ENCODE measurements around the gene ANKMY1.

ANKMY1 gene

DNA sequence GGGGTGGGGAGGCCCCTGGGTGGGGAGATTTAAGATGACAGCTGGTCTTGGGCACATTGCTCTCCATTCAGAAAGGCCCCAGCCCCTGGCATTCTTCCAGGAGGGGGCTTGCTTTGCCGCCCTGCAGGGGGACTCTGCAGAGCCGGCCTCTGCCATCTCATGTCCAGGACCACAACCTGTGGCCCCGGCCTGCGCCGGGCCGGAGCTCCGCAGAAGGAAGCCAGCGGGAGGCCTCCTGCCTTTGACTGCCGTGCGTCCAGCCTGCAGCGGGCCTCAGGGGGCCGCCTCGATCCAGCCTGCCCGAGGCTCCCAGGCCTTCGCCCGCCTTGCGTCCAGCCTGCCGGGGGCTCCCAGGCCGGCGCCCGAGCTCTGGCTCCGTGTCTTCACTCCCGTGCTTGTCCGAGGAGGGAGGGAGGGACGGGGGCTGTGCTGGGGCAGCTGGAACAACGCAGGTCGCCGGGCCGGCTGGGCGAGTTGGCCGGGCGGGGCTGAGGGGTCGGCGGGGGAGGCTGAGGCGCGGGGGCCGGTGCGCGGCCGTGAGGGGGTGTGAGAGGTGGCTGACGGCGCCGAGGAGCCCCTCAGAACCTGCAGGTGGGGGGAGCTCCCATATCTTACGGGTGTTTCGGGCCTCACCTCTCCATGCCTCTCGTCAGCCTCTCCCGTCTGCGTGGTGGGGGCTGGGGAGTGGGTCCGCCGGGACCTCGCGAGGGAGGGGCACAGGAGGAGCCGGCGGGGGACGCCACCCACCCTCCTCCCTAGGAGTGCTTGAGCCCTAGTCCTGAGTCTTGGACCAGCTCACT is 101.9 kb downstream of the ANKMY1 start:
- DNase-seq: no peak

DNA sequence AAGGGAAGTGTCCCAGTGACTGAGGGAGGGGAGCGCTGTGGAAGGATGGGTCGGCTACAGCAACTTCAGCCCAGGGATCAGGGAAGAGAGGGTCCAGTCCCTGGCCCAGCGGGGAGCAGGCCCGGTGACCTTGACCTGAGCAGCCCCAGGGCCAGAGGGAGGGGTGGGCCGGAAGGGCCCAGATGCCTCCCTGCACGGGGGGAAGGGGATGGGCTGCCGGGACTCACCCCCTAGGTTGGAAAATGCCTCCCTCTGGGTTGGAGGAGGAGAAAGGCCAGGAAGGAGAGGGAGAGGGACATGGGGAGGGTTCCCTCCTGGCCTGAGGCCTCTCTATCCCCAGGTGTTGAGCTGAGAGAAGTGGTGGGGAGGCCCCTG is 102.5 kb downstream of the ANKMY1 start:
- no peak for DNase-seq

DNA sequence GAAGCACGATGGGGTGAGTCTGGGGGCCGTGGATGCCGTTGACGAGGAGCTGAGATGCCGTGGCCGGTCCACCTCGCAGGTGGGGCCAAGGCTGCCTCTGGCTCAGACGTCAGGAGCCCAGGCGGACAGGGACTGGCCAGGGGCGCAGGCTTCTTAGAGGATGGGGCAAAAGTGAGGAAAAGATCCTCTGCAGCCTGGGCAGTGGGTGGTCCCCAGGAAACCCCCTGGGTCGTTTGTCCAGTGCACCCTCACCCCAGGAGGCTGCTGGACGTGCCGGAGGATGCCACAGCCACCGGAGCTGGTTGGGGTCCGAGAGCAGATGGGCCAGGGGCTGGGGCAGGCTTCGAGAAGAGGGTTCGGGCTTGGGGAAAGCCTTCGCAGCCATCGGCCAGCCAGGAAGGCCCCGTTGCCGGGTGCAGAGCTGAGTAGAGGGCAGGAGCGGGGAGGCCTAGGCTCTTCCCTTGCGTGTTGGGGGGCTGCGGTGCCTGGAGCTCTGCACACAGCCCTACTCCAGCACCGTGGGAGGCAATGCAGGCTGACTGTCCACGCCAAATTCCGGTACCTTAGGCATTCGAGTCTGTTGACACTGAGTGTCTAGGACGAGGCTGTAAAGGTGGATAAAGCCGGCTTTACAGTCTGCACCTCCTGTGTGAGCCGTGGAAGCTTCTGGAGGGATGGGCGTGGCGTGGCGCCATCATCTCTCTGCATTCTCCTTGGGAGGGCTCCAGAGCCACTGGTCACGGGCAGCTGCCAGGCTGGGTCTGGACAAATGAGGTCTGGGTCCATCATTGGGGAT is 103.5 kb downstream of the ANKMY1 start:
- DNase-seq: no peak

DNA sequence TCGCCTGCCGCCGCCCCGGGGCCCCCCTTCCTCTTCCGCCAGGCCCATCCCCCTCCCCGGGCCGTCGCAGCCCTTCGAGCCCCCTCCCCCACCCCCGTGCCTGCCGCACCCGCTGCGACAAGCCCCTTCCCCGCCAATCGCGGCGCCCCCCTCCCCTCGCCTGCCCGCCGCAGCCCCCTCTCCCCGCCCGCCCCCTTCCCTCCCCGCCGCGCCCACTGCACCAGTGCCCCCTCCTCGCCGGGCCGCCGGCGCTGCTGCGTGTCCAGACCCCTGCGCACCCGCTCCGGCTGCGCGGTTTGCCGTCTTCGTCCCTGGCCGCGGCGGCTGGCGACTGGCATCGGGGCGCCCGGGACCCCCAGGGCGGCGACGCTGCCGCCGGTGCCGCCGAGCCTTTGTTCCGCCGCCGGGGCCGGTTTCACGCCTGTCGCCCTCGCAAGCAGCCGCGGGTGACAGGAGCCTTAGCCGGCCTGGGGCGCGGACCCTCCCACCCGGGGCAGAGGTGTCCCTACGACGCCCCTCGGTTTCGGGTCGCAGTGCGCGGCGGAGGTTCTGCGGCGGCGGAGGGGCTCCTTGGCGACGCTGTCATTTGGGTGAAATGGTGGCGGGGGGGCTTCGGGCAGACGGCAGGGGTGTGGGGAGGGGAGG is 104.2 kb downstream of the ANKMY1 start:
- DNase-seq: no peak

DNA sequence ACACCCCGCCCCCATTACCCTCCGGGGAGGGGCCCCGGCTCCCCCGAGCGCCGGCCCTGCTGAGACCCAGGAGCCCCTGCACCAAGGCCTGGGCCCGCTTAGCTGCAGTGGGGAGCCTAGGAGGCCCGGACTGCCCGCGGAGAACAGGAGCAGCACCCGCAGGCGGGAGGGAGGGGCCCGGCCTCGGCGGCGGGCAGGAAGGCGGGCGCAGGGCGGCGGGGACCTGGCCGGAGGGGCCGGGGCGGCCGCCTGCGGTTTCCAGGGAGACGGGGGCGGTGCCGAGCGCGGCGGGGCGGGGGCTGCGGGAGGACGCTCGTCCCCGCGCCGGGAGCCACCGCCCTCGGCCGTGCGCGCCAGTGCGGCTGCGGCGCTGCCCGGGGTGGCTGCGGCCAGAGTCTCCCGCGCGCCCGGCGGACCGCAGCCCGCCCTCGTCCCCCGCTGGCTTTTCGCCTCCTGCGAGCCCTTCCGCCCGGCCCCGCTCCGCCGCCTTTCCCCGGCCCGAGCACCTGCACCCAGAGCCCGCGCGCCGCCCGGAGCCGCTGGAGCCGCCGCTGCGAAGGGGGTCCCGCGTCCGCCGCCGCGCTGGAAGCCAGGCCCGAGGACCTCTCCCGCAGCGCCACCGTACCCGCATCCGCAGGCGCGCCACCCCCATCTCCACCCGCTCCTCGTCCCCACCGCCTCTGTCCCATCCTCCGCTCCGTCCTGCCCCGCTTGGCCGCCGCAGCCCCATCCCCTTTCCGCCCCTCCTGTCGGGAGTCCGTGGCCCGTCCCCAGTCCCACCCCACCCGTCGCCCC is 105.1 kb downstream of the ANKMY1 start:
- DNase-seq: no peak

DNA sequence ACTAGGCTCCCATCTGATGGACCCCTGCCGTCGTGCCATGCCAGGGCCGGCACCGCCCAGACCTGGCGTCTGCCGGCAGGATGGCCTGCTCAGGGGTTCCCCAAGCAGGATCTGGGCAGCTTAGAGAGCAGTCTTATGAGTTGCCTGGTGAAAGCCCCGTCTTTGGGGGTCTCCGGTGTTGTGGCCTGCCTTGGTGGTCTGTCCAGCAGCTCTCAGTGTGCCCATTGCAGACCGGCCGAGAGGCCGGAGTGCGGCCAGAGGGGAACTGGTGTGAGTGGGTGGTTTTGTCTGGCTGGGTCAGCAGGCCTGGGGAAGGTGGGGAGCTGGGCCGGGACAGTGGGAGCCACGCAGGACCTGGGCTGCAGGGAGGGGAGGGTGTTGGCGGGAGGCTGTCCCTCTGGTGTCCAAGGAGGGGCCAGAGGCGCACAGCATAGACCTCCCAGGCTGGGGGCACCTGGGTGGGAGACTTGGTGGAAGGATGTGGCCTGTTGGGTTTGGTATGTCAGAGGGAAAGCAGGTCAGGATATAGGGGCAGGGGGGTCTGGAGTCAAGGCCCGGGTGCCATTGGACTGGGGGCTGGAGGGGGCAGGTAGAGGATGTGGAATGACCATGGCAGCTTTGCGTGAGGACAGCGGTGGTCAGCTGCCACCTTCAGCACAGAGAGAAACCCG is 105.9 kb downstream of the ANKMY1 start:
- no peak for DNase-seq

DNA sequence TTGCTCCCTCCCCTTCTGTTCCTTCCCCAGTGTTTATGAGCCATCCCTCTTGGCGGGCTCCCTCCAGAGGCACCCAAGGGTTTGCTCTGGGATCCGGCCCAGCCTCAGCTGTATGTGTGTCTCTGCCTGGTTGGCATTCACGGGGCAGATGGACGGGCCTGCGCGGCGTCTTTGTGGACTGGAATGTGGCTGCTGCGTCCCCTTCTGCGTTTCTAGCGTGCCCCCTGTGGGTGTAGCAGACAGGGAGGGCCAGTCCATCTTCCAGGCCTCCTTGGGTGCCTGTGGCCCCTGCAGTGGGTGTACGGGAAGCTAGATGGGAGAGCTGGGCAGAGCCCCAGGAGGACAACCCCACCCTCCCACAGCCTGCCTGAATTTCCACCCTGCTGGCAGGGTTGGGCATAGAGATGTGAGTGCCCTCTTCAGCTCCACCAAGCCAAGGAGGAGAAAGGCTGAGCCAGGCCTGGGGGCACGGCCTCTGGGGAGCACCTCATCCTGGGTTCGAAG is 106.6 kb downstream of the ANKMY1 start:
- no peak for DNase-seq

DNA sequence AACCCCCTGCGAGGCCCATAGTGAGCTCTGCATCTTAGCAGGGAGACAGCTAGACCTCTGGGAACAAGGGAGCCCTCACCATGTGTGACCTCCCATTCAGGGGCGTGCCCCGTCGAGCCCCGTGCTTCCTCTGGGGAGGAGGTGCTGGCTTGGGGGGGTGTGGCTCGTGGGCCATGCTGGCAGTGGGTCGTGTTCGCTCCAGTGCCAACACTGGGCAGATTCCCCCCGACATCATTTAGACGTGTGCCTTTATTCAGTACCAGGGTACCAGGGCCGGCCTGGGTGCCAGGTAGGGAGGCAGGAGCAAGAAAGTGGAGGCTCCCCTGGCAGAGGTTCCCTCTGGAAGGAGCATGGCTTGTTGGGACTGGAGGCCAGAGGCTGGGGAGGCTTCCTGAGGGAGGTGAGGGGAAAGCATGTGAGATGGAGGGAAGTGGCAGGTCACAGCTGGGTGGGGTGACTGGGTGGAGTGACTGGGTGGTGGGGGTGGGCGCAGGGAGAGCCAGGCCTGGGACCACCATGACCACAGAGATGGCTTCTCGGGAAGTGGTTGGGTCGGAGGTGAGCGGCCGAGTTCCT is 107.2 kb downstream of the ANKMY1 start:
- no peak for DNase-seq

DNA sequence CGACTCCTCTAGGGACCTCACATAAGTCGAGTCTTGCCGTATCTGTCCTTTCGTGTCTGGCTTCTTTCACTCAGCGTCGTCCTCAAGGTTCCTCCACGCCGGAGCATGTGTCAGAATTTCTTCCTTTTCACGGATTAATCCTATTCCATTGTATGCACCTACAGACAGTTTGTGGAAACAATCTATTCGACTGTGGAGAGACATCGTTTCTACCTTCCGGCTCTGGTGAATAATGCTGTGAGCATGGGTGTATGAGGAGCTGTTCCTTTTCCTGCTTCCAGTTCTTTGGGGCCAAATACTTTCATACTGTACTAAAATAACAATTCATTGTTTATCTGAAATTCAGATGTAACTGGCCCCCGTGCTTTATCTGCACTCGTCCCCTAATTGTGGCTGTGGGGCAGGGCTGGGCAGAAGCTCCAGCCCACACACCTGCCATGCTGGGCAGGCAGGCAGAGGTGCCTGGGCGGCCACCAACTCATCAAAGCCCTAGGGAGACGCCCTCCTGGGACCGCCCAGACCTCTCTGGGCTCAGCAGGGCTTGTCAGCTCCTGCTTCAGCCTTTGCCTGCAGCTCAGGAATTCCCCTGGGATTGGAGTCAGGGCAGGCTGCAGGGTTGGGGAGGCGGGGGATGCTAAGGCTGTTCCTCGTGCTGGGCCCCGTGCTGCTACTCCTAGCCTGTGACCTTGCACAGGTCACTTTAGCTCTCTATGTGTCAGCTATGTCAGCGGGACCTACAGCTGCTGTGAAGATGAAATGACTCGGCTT is 107.8 kb downstream of the ANKMY1 start:
- no peak for DNase-seq

DNA sequence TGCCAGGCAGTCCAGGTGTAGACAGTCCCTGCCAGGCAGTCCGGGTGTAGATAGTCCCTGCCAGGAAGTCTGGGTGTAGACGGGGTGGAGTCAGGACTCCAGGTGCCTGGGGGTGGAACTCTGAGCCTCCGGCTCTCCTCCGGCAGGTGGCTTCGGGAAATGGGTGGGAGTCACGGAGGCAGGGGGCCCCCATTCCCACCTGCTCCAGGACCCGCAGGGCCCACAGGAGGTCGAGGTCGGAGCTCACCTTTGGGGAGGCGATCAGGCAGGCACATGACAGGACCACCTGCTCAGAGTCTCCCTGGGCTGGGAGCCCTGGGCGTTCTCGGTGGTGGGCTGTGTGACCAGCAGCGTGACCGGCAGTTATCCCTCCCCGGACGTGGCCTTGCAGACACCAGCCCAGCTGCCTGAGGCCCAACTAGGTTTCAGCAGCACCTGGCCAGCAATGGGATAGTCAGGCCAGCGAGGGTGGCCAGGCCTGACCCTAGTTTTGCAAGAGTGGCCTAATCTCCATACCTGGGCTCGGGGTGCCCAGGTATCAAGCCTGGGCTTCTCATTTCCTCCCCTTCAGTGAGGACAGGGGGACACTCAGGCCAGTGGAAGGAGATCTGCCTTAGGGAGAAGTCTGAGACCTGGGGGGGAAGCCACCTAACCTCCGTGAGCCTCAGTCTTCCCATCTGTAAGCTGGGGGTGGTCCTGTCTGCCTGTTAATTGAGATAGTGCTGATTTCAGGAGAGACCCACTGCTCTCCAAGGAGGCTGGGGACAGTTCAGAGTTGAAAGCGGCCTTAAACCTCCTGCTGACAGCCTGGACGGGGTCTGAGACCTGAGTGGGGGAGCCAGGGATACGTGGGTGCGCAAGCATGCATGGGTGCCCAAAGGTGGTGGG is 109.2 kb downstream of the ANKMY1 start:
- no peak for DNase-seq

DNA sequence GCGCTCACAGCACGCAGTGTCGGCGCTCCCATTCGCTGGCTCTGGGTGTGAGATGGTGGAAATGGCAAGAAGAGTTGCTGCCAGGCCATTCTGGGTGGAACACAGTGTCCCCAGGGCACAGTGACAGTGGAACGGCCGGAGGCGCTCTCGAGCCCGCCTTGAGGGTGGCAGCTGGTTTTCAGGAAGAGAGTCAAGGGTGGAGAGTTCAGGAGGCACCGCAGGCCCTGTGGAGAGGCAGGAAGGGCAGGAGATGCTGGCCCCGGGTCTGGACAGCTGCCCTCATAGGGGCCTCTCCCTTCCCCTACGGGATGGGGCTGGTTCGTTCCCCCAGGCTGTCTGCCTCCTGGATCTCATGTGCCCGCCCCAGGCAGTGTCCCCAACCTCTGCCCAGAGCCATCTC is 109.9 kb downstream of the ANKMY1 start:
- no peak for DNase-seq

DNA sequence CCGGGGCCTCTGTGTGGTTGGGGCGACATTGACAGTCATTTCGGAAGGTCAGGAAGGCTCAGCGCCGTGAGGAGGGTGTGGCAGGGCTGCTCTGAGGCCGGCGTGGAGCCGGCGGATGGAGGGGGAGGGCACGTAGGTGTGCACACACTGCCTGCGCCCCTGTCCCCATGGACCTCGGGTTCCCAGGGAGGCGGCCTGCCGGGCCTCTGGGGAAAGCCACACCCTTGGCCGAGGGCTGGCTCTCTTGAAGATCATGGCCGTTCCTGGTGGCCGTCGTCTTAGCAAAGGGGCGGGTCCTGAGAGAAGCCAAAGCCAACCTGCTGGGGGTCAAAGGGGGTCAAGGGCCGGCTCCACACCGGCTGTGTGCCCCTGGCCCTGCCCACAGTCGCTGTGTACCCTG is 110.5 kb downstream of the ANKMY1 start:
- DNase-seq: no peak

DNA sequence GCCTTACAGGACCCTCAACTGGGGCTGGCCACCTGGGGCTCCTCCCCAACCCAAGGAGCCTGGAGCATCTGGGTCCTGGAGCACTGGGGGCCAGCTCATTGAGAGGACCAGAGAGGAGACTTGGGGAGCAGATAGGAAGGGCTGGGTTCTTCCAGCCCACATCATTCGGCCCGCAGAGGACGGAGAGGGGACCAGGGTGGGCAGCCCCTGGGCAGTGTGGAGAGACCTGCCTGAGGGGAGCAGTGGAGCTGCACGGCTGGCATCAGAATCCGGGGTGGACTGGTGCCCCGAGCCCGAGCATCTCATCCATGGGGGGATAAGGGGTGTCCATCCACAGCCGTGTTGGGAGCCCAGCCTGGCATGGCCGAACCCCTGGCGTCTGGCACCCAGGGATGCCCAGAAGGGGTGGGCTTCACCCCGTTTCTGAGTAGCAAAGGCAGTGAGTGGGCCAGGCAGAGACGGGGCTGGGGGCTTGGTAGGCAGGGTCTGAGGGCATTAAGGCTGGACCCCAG is 111.1 kb downstream of the ANKMY1 start:
- no peak for DNase-seq

DNA sequence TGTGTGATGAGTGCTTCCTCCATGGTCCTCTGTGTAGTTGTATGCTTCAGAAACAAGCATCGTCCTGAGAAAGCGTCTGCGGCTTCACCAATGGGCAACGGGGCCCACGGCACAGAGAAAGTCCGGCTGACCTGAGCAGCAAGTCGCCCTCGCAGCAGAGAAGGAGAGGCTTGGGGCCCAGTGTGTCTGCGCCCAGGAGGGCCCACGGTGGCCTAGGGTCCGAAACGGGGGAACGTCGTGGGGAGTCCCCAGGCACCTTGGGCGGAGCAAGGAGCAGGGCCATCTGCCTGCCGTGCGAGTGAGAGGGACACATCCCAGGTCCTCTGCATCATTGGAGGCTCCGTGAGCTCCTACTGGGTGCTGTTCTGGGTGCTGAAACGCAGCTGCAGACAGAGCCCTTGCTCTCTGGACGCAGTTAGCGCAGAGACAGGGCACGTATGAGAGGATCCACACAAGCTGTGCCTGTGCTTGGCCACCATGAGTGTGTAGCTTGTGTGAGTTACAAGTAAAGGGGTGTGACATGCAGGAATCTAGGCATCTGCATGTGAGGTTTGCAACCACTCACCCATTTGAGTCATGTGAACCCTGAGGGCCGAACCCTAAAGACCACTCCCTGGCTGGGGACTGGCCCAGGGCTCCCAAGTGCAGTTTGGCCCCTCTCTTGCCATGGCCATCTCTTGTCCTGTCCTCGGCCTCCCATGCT is 111.7 kb downstream of the ANKMY1 start:
- DNase-seq: no peak

DNA sequence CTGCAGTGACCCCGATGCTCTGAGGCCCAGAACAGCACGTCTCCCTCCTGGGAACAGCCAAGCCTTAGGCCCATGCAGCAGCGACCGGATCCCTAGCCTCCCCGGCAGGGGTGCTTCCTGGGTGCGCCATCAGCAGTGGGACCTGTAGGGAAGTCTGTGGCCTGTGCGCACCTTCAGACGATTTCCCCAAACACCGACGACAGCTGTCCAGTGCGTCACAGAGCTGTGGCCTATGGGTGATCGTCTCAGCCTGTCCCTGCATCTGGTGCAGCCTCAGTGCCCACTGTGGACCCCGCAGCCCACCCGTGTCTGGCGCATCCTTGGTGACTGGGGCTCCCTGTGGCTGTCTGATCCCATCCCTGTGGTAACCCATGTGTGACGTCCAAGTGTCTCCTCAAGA is 113.3 kb downstream of the ANKMY1 start:
- no peak for DNase-seq

DNA sequence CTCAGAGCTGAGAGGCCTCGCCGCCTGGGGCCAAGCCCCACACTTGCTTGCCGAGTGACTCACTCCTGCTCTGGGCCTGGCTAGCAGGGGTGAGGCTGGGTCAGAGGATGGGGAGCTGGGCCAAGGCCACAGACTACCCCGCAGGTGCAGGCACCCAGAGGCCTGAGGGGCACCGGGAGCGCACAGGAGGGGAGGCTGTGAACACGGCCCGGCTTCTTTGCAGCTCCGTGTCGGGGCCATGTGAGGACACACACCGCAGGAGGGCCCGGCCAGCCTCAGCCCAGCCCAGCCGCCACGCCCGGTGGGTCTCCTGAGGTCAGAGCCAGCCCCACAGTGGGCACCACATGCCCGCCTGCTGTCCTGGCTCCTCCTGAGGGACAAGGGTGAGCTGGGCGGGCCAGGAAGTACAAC is 113.9 kb downstream of the ANKMY1 start:
- DNase-seq: no peak

DNA sequence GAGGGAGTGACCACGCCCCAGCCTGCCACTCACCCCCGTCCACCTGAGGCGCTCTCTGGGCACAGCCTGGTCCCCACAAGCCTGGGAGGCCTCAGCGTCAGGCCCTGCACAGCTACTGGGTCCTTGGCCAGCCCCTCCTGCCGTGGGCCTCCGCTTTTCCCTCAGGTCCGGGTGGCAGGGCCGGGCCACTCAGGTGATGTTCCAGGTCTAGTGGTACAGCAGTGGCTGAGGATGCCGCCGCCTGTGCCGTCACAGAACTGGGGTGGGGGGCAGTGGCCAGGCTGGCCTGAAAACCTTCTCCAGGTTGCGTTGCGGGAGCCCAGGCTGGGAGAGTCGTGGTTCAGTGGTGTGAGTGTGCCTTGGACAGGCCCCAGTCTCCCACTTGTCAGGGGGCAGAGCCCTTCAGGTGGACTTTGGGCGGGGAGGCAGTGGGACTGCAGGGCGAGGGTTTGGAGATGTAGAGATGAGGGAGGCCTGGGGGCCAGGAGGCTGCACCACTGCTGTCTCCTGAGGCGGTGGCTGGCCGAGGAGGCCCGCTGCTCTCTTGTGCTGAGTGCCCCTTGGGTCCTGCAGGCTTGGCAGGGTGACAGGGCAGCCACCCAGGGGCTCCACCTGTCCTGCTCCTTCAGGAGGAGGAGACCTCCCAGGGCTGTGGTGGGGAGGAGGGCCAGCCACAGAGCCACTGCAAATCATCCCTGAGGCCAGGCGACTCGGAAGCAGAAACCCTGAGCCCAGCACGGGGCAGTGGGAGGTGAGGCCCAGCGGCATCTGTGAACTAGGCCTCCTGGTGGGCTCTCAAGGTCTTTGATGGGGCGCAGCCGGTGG is 114.7 kb downstream of the ANKMY1 start:
- DNase-seq: no peak

DNA sequence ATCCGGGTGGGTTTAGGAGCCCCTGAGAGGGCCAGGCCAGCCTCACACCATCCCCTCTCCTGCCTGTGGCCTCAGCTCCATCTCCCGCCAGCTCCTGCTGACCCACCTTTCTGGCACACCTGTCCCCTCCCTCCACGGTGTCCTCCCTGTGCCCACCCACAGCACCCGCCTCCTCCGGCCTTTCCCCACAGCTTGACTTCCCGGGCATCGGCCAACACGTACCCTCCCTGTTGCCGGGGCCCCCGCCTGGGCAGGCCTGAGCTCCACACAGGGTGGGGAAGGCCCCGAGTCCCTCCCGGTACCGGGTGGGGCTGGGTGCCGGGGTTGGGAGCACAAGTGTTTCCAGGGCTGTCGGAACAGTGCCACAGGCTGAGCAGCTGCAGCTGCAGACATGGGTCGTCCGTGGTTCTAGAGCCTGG is 115.8 kb downstream of the ANKMY1 start:
- DNase-seq: no peak
